ENCODE data around the gene CCDC180.
"Not testable (repeated sequence)": the region's sequence is repeated elsewhere in the genome, so short reads cannot be mapped to it uniquely, and the experiment has no call there.

CCDC180 gene

DNA sequence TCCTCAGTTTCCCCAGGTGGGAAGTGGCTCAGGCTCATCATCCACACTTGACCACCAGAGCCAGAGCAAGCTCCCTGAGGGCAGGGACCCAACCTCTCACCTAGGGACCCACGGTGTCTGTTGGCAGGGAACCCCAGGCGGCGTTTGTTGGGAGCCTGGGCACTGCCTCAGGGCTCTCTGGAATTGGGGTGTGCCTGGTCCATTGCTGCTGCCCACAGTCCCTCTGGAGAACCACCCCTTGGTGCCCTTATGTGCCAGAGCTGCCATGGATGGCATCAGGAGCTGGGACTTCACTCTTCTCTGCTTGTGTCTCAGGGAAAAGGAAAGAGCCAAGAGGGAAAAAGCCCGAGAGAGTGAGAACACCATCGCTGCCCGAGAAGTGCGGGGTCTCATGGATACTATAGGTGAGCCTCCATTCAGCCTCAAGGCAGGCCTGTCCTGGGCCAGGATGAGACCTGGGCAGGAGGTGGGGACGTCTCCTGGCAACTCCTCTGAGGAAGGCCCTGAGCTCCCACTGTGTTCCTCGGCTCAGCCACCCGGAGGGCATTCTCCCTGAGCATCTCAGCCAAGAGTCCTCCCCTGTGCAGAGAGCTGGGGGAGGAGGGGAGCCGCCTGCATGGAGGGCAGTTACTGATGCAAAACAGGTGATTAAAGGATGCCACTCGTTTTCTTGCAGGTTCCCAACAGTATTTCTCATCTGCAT is 4.5 kb downstream of the CCDC180 start:
- DNase-seq: no peak

DNA sequence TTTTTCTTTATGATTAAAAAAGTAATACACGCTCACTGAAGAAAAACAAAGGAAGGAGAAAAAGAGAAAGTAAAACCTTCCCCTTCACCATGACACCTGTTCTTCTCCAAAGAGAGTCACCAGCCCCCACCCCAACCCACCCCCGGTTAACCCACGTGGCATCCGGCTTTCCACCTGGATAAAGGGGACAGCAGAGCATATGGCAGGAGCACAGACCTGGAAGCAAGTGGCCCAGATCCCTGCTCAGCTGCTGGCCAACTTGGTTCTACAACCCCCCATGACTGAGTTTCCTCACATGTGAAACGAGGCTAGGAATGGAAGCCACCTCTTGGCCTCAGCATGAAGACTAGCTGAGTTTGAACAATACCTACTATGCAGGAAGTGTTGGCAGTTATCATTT is 5.1 kb downstream of the CCDC180 start:
- no peak for DNase-seq

DNA sequence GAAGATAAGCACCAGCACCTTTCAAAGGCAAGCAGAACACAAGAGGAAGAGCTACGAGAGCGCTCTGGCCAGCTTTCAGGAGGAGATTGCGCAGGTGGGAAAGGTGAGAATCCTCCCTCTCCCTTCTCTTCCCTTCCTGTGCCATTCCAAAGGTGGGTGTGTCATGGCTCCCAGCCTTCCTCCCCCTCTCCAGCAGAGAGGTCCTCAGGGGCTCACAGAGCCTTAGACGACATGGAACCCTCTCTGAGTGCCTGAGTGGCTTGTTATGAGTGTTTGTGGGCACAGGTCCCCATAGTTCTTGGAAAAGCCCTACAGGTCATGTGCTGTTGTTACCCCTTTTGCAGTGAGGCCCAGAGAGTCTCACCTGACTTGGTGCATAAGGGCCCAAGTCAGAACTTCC is 5.8 kb downstream of the CCDC180 start:
- DNase-seq: no peak

- no peak for DNase-seq
These were observed 6.3 kb downstream of the CCDC180 start for GRCh38 chr9:97313746-97314145.

DNA sequence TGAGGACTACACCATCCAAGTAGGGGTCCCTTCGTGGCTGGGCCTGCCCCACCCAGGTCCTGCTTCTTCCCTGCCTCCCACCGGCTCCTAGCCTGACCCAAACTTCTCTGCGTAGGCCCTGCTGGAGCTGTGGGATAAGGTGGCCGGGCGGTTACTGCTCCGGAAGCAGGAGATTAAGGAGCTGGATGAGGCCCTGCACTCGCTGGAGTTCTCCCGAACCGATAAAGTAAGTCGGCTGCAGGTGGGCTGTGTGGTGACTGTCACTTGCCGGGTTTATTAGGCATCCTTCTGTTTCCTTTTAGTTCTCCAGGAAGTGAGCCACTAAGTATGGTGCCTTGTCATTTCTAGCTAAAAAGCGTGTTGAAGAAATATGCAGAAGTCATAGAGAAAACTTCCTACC is 7.0 kb downstream of the CCDC180 start:
- DNase-seq: no peak

GRCh38 chr9:97315550-97315949 is 8.1 kb downstream of the CCDC180 start:
- DNase-seq: no peak

GRCh38 chr9:97316904-97317303 is 9.4 kb downstream of the CCDC180 start:
- no peak for DNase-seq

DNA sequence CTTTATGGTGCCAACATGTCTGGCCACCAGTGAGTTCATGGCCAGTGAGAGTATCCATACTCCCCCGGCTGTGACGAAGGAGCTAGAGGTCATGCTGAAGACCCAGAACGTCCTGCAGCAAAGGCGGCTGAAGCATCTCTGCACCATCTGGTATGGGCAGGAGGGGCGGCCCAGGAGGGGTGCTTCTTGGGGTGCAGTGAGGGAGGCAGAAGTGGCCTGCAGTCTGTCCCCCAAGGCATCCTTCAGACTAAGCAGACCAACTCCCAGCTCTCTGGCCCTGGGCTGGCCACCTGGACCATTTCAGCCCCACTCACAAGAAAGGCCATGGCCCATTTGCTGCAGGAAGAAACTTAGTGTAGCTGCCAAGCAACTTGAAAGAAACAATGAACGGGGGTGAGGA is 11.0 kb downstream of the CCDC180 start:
- no peak for DNase-seq

- no peak for DNase-seq
These were observed 11.9 kb downstream of the CCDC180 start for GRCh38 chr9:97319395-97319794.

- no peak for DNase-seq
These were observed 12.7 kb downstream of the CCDC180 start for GRCh38 chr9:97320080-97320642.

DNA sequence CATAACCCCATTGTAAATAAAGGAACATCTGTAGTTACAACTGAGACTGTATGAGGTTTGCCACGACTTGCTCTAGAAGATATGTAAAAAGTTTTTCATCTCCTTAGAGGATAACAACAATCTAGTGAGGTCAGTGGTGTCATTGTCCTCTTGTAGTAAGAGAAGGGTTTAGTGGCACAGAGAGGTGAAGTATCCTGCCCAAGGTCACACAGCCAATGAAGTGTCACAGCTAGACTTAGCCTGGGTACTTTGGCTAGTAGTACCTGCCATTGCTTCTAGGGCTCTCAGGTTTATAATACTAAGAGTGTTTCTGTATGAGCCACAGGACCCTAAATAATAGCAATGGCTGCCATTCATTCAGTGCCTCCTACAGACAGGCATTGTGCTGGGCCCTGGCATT is 13.8 kb downstream of the CCDC180 start:
- no peak for DNase-seq

GRCh38 chr9:97321691-97322090 is 14.2 kb downstream of the CCDC180 start:
- no peak for DNase-seq

DNA sequence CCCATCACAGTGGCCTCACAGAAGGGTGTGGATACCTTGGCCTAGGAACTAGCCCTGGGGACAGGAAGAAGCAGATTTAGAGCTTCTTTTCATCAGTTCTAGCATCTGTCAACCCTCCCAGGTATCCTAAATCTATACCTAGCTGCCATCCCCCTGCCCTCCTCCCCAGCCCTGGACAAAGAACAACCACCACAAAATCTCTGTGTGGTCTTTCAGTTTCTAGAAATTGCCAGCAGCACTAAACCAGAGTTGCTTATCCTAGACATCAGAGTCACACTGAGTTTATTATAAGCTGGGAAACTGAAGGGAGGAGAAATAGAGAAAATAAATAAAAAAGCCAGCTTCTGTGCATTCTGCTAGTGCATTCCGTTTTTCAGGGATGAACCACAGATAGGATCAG is 14.6 kb downstream of the CCDC180 start:
- no peak for DNase-seq

GRCh38 chr9:97324954-97325353 is 17.5 kb downstream of the CCDC180 start:
- DNase-seq: no peak

GRCh38 chr9:97327562-97327961 is 20.1 kb downstream of the CCDC180 start:
- no peak for DNase-seq

- DNase-seq: no peak
These were observed 25.5 kb downstream of the CCDC180 start for GRCh38 chr9:97332993-97333392.

DNA sequence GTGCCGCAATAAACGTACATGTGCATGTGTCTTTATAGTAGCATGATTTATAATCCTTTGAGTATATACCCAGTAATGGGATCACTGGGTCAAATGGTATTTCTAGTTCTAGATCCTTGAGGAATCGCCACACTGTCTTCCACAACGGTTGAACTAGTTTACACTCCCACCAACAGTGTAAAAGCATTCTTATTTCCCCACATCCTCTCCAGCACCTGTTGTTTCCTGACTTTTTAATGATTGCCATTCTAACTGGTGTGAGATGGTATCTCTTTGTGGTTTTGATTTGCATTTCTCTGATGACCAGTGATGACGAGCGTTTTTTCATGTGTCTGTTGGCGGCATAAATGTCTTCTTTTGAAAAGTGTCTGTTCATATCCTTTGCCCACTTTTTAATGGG is 28.2 kb downstream of the CCDC180 start:
- not testable (repeated sequence) for DNase-seq

GRCh38 chr9:97348871-97349270 is 41.4 kb downstream of the CCDC180 start:
- no peak for DNase-seq

DNA sequence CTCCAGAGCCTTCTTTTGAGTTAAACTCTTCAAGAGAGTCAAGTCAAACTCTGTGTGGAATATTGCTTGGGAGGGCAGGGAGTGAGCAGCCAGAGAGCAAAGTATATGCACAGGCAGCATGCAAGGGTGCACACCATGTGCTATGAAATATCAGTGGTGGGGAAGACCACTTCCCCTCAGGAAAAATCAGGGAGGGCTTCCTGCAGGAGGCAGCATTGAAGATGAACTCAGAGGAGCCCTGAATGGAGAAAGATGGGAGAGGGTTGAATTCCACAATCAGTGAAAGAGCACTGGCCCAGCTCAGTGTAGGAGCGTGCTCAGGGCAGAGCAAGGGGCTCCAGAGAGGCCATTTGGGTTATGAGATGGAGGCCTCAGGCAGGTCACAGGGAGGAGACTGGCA is 41.9 kb downstream of the CCDC180 start:
- no peak for DNase-seq

DNA sequence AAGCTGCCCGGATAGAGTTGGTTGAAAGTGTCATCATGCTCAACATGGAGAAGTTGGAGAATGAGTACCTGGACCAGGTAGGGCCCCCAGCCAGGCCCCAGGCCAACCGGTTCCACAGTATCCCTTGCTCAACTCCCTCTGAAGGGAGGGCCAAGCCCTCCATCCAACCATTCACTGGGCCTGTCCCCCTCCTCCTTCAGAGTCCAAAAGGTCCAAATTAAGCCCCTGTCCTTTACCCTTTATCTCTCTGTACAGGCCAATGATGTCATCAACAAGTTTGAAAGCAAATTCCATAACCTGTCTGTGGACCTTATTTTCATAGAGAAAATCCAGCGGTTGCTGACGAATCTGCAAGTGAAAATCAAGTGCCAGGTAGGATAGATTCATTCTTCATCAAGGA is 47.2 kb downstream of the CCDC180 start:
- no peak for DNase-seq

DNA sequence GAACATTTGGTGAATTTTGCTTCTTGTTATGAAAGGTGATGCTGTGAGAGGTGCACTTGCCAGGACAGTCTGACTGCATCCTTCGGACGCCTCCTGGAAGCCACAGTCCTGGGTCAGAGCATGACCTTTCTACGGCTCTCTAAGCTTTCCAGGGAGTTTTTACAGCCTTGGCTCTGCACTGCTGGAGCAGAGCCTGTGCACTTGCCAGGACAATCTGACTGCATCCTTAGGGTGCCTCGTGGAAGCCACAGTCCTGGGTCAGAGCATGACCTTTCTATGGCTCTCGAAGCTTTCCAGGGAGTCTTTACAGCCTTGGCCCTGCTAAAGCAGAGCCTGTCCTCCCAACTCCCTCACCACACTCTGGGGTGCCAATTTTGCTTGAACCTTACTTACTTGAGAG is 49.6 kb downstream of the CCDC180 start:
- no peak for DNase-seq
